H9 (cell line): Measurements from ENCODE around the gene TBC1D1. TPM values are rescaled to one million over a fixed set of nuclear protein-coding genes. Genes with fewer than 3 reads are reported as not detected.

Experiments
- DNase-seq: peaks from one replicate; pipeline ENCODE4 v3.0.0-alpha.2; 2017
- H2AFZ ChIP-seq: one replicate; pipeline ENCODE4 v1.6.1; 2013; ENCODE audit warnings: mild to moderate bottlenecking, low read length, control low read depth, moderate library complexity
- H2AK5ac ChIP-seq: 2 replicates; pipeline ENCODE4 v1.6.1; 2013; ENCODE audit warnings: low read length, control low read depth, mixed read lengths; ENCODE audit not compliant: insufficient read length
- H2BK120ac ChIP-seq: one replicate; pipeline ENCODE4 v1.6.1; 2013; ENCODE audit warnings: low read depth, mild to moderate bottlenecking, low read length, control low read depth, inconsistent platforms; ENCODE audit not compliant: poor library complexity, severe bottlenecking
- H2BK12ac ChIP-seq: 2 replicates; pipeline ENCODE4 v1.6.1; 2013; ENCODE audit warnings: low read length, control low read depth, mixed read lengths, low read depth; ENCODE audit not compliant: insufficient read length
- H2BK15ac ChIP-seq: 2 replicates; pipeline ENCODE4 v1.6.1; 2013; ENCODE audit warnings: low read depth, low read length, control low read depth
- H2BK20ac ChIP-seq: one replicate; pipeline ENCODE4 v1.6.1; 2013; ENCODE audit warnings: low read depth, mild to moderate bottlenecking, low read length, control low read depth, inconsistent platforms; ENCODE audit not compliant: poor library complexity, severe bottlenecking
- H2BK5ac ChIP-seq: 2 replicates; pipeline ENCODE4 v1.6.1; 2013; ENCODE audit warnings: low read length, control low read depth, mixed read lengths; ENCODE audit not compliant: insufficient read length
- H3K14ac ChIP-seq: 2 replicates; pipeline ENCODE4 v1.6.1; 2013; ENCODE audit warnings: low read length, control low read depth; ENCODE audit not compliant: insufficient read depth
- H3K18ac ChIP-seq: 2 replicates; pipeline ENCODE4 v1.6.1; 2013; ENCODE audit warnings: low read depth, mild to moderate bottlenecking, mixed read lengths, low read length, control low read depth; ENCODE audit not compliant: insufficient read length
- H3K23ac ChIP-seq: 2 replicates; pipeline ENCODE4 v1.6.1; 2013; ENCODE audit warnings: low read length, control low read depth, mixed read lengths, low read depth; ENCODE audit not compliant: insufficient read length
- H3K23me2 ChIP-seq: 2 replicates; pipeline ENCODE4 v1.6.1; 2013; ENCODE audit warnings: low read depth, mild to moderate bottlenecking, mixed read lengths, low read length, control low read depth; ENCODE audit not compliant: insufficient read length, poor library complexity, severe bottlenecking
- H3K27ac ChIP-seq: 2 replicates; pipeline ENCODE4 v1.5.1; 2013; ENCODE audit warnings: low read length, control low read depth, mixed read lengths, low read depth; ENCODE audit not compliant: insufficient read length
- H3K27me3 ChIP-seq: 2 replicates; pipeline ENCODE4 v1.6.1; 2013; ENCODE audit warnings: low read length, control low read depth, inconsistent platforms; ENCODE audit not compliant: insufficient read depth
- H3K4ac ChIP-seq: 2 replicates; pipeline ENCODE4 v1.6.1; 2013; ENCODE audit warnings: low read depth, mild to moderate bottlenecking, control low read depth, inconsistent platforms, low read length, moderate library complexity
- H3K4me1 ChIP-seq: 2 replicates; pipeline ENCODE4 v1.6.1; 2013; ENCODE audit warnings: low read length, control low read depth, inconsistent platforms; ENCODE audit not compliant: insufficient read depth
- H3K4me2 ChIP-seq: 2 replicates; pipeline ENCODE4 v1.6.1; 2013; ENCODE audit warnings: low read length, control low read depth, mixed read lengths; ENCODE audit not compliant: insufficient read length, insufficient read depth
- H3K56ac ChIP-seq: 2 replicates; pipeline ENCODE4 v1.6.1; 2013; ENCODE audit warnings: low read depth, mild to moderate bottlenecking, mixed read lengths, low read length, control low read depth; ENCODE audit not compliant: insufficient read length
- H3K79me1 ChIP-seq: 2 replicates; pipeline ENCODE4 v1.6.1; 2013; ENCODE audit warnings: low read depth, mild to moderate bottlenecking, moderate library complexity, low read length, control low read depth, inconsistent platforms; ENCODE audit not compliant: insufficient read depth, poor library complexity, severe bottlenecking
- H3K79me2 ChIP-seq: 2 replicates; pipeline ENCODE4 v1.6.1; 2013; ENCODE audit warnings: low read length, control low read depth, inconsistent platforms; ENCODE audit not compliant: insufficient read depth
- H3K9ac ChIP-seq: 2 replicates; pipeline ENCODE4 v1.6.1; 2013; ENCODE audit warnings: low read length, control low read depth, mixed read lengths; ENCODE audit not compliant: insufficient read length; ENCODE audit errors: extremely low read depth
- H3K9me3 ChIP-seq: one replicate; pipeline ENCODE4 v1.6.1; 2013; ENCODE audit warnings: low read depth, low read length, inconsistent platforms; ENCODE audit not compliant: control insufficient read depth
- H3T11ph ChIP-seq: one replicate; pipeline ENCODE4 v1.6.1; 2013; ENCODE audit warnings: mild to moderate bottlenecking, low read length, control low read depth, inconsistent platforms
- H4K20me1 ChIP-seq: one replicate; pipeline ENCODE4 v1.6.1; 2013; ENCODE audit not compliant: control insufficient read depth, insufficient read length, insufficient read depth
- H4K5ac ChIP-seq: 2 replicates; pipeline ENCODE4 v1.6.1; 2013; ENCODE audit warnings: low read depth, mild to moderate bottlenecking, mixed read lengths, low read length, control low read depth; ENCODE audit not compliant: insufficient read length
- H4K8ac ChIP-seq: replicated peaks from 2 replicates; pipeline ENCODE4 v1.6.1; 2013; ENCODE audit warnings: low read length, control low read depth, mixed read lengths, low read depth; ENCODE audit not compliant: insufficient read length
- H4K91ac ChIP-seq: 2 replicates; pipeline ENCODE4 v1.6.1; 2013; ENCODE audit warnings: low read depth, mild to moderate bottlenecking, moderate library complexity, mixed read lengths, low read length, control low read depth; ENCODE audit not compliant: insufficient read length
- H3K27ac Mint-ChIP-seq, 3 experiments: 2 replicates in 2 of 3; 3 replicates in 1 of 3; pipeline ENCODE4 v1.8.0; 2020 to 2021; ENCODE audit warnings: mixed read lengths in 3 of 3, mild to moderate bottlenecking in 1 of 3, moderate library complexity in 1 of 3
- H3K27me3 Mint-ChIP-seq: 2 replicates; pipeline ENCODE4 v1.8.0; 2021; ENCODE audit warnings: low read depth, mild to moderate bottlenecking, moderate library complexity, mixed read lengths
- H3K36me3 Mint-ChIP-seq, 3 experiments: 2 replicates in 2 of 3; 3 replicates in 1 of 3; pipeline ENCODE4 v1.8.0; 2020 to 2021; ENCODE audit warnings: low read depth in 3 of 3, mixed read lengths in 3 of 3; ENCODE audit not compliant: insufficient read depth in 1 of 3
- H3K4me1 Mint-ChIP-seq, 2 experiments: 2 replicates each; pipeline ENCODE4 v1.8.0; 2020; ENCODE audit warnings: mixed read lengths in 2 of 2
- H3K4me3 Mint-ChIP-seq, 2 experiments: 2 replicates in 1 of 2; 3 replicates in 1 of 2; pipeline ENCODE4 v1.8.0; 2020 to 2021; ENCODE audit warnings: mild to moderate bottlenecking in 2 of 2, mixed read lengths in 2 of 2, moderate library complexity in 1 of 2
- H3K9me3 Mint-ChIP-seq, 2 experiments: 2 replicates in 1 of 2; 3 replicates in 1 of 2; pipeline ENCODE4 v1.8.0; 2020; ENCODE audit warnings: mild to moderate bottlenecking in 2 of 2, mixed read lengths in 2 of 2, moderate library complexity in 1 of 2
- whole genome bisulfite sequencing: extraction: QIAGEN DNeasy Blood & Tissue Kit; methylation state at CpG from one replicate; pipeline ENCODE4 v1.1.7; 2013; ENCODE audit warnings: missing lambda C conversion rate, low lambda C conversion rate, mixed read lengths; ENCODE audit not compliant: insufficient read length; ENCODE audit errors: extremely low coverage; 5-methylcytosine and 5-hydroxymethylcytosine counted together
- total RNA-seq: library from RNA; stranded (reverse); gene quantifications from 2 replicates; pipeline ENCODE4 v1.2.1, GENCODE V29; 2021
- TF ChIP-seq, protein P1 (sequence below): fragments of 200-600 bp; sonication (generic); conservative IDR thresholded peaks from 3 replicates; pipeline ENCODE4 v1.8.0; 2021; ENCODE audit warnings: antibody characterized with exemption, mild to moderate bottlenecking

The TBC1D1 gene
- total RNA-seq, 1 experiment from 2014 or later, result 109 TPM

DNA sequence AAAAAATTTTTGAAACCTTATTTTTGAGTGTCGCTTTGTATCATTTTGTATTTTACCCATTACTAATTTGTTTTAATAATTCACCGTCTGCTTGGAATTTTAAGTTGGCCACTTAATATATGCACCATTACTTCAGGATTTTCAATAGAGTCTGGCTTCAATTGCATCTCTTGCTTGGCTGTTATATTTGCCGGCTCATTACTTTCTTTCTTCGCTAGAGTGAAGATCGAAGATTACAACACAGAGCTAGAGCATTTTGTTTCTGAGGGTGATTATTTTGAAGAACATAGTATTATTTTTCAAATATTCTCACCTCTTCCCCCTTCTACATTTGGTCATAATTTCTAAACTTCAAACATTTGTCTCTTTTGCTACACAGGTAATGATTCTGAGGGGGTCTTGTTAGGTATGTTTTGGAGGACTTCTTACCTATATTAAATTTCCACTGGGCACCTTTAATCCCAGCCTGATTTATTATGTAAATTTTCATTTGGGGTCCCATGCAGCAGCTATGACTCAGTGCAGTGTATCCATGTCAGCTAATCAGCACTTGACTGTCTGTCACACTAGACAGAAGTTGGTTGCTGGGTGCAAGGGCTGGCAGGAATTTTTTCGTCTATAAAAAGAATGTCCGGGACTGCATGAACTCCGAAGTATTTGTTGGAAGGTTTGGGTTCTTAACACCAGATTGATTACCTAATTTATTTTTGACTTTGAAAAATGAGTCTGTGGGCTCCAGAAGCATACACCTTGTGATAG lies 18.6 kb downstream of the TBC1D1 start:
- Histone ChIP-seq H2BK20ac (no peak overlapping the region), H3K9ac (no peak overlapping the region), H2AK5ac (no peak overlapping the region), H3K27ac (no peak overlapping the region), H2BK120ac (no peak overlapping the region), H3K9me3 (no peaks in the 10 kb centered on the region), H2AFZ (no peak overlapping the region), H2BK5ac (no peak overlapping the region), H3K4me1 (no peaks in the 10 kb centered on the region), H3K23me2 (no peaks in the 10 kb centered on the region), H4K5ac (no peak overlapping the region), H3K18ac (no peak overlapping the region), H3K14ac (no peak overlapping the region), H3K4ac (no peak overlapping the region), H3K27me3 (no peaks in the 10 kb centered on the region), H2BK15ac (no peak overlapping the region), H3K23ac (no peak overlapping the region), H3K79me2 (no peaks in the 10 kb centered on the region), H2BK12ac (no peak overlapping the region), H3T11ph (no peak overlapping the region), H4K91ac (no peak overlapping the region), H3K4me2 (no peak overlapping the region), H3K56ac (no peak overlapping the region), H4K20me1 (no peaks in the 10 kb centered on the region), H3K79me1 (no peaks in the 10 kb centered on the region), H4K8ac (no peak overlapping the region)
- Mint-ChIP-seq H3K27ac (no peak overlapping the region), H3K9me3 (no peaks in the 10 kb centered on the region), H3K27me3 (no peaks in the 10 kb centered on the region), H3K4me3 (no peak overlapping the region), H3K4me1 (peaks cover 5 to 19% of the 10 kb centered on the region in 2 experiments; a peak in 3 of 4 replicates), H3K36me3 (no peaks in the 10 kb centered on the region)
- DNase-seq, result no peak
- TF ChIP-seq, protein P1, sequence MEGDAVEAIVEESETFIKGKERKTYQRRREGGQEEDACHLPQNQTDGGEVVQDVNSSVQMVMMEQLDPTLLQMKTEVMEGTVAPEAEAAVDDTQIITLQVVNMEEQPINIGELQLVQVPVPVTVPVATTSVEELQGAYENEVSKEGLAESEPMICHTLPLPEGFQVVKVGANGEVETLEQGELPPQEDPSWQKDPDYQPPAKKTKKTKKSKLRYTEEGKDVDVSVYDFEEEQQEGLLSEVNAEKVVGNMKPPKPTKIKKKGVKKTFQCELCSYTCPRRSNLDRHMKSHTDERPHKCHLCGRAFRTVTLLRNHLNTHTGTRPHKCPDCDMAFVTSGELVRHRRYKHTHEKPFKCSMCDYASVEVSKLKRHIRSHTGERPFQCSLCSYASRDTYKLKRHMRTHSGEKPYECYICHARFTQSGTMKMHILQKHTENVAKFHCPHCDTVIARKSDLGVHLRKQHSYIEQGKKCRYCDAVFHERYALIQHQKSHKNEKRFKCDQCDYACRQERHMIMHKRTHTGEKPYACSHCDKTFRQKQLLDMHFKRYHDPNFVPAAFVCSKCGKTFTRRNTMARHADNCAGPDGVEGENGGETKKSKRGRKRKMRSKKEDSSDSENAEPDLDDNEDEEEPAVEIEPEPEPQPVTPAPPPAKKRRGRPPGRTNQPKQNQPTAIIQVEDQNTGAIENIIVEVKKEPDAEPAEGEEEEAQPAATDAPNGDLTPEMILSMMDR, result no peak
- no CpG with 5 or more reads among the region's 8 CpGs for WGBS
